Non-pigmented ciliary epithelial cell (primary cell): Measurements from ENCODE around the gene CASKIN1.

ENCODE experiments used
- DNase-seq: peaks from one replicate; pipeline ENCODE4 v3.0.0-alpha.2; 2010; ENCODE audit warnings: low read depth

Gene CASKIN1

DNA sequence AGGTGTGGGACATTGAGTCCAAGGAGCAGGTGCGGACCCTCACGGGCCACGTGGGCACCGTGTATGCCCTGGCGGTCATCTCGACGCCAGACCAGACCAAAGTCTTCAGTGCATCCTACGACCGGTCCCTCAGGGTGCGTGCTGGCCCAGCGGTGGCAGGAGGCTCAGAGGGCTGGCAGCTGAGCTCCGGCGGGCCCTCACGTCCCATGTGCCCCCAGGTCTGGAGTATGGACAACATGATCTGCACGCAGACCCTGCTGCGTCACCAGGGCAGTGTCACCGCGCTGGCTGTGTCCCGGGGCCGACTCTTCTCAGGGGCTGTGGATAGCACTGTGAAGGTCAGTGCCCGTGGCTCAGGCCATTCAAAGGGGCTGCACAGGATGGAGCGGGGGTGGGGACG is 20.4 kb downstream of the CASKIN1 start:
- no peak for DNase-seq

GRCh38 chr16:2175454-2175853 is 21.0 kb downstream of the CASKIN1 start:
- DNase-seq = no peak

DNA sequence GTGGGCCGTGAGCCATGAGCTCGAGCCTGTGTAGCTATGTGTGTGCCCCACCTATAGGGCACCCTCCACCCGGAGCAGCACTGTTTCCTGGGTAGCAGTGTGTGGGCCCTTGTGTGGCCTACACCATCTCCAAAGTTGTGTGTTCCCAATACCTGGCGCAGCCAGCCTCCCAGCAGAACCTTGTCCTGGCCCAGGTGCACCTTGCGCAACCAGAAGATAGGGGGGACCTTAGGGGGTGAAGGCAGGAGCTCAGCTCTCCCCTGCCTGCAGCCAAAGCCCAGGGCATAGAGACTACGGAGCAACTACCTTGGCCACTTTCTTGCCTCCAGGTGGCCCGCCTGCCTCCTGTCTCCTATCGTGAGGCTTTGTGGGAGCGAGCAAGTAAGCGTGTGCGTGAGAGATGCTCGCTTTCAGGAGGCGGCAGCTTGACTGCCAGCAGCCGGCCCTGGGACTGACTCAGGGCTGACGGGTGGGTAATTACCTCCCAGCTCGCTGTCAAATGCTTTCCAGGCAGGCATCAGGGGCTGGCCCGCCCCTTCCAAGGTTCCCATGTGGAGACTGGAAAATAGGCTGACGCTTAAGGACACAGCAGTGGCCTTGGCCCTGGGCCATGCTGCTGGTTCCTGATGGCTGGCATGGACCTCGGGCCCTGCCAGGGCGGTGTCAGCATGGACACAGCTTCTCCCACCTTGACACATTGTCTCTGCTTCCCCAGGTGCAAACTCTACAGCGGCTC is 21.8 kb downstream of the CASKIN1 start:
- DNase-seq = no peak

GRCh38 chr16:2173916-2174315 is 22.5 kb downstream of the CASKIN1 start:
- DNase-seq = no peak

DNA sequence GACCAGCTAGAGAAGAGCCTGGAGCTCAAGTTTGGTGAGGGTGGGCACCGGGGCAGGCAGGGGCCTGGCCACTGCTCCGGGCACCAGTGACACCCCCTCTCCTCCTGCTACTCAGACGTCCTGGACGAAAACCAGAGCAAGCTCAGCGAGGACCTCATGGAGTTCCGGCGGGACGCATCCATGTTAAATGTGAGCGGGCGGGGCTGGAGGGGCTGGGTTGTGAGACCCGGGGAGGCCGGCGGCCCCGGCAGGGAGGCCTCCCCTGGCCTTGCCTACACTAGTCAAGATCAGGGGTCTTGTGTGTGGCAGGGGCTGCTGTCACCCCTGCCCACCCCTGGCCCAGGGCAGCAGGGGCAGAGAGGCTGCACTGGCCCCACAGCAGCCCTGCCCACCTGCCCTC is 23.0 kb downstream of the CASKIN1 start:
- no peak for DNase-seq

GRCh38 chr16:2172688-2173335 is 23.6 kb downstream of the CASKIN1 start:
- no peak for DNase-seq

DNA sequence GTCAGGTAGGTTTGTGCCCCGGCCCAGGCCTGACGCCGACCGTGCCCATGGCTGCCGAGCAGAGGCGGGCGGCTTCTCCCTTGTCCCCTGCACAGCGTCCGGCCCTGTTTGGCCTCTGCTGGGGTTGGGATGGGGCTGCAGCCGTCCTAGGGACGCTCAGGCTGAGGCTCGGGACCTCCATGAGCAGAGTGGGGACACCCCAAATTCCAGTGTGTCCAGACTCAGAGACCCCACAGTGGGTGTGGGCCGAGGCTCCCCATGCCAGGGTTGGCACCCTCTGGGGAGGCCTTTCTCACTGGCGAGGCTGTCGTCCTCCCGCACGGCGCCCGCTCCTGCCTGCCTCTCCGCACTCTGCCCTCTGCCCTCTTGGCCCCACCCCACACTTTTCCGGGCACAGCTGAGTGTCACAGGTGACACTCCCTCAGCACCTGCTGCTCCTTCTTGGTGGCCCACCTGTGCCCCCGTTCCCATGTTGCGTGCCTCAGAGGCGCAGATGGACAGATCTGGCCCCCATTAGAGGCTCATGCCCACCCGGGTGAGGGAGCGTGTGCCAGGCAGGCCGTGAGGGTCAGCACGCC is 24.7 kb downstream of the CASKIN1 start:
- DNase-seq = no peak

- DNase-seq = no peak
These were observed 25.6 kb downstream of the CASKIN1 start for GRCh38 chr16:2170587-2171435.

DNA sequence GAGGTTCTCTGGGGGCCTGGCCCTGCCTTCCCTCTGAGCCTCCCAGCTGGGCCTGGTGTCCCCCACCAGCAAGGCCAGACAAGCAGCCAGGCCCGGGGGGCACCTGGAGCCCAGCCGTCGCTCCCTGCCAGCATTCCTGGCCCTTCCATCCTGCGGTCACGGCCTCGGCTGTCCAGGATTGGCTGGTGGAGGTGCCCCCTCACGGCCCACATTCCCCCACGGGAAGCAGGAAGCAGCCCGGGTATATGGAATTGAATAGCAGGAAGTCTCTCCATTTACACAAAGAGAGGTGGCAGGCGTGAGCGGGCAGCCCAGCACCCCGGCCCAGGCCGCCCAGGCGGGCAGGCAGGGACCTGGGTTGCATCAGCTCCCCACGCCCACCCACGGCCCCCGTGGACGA is 26.3 kb downstream of the CASKIN1 start:
- DNase-seq = no peak

DNA sequence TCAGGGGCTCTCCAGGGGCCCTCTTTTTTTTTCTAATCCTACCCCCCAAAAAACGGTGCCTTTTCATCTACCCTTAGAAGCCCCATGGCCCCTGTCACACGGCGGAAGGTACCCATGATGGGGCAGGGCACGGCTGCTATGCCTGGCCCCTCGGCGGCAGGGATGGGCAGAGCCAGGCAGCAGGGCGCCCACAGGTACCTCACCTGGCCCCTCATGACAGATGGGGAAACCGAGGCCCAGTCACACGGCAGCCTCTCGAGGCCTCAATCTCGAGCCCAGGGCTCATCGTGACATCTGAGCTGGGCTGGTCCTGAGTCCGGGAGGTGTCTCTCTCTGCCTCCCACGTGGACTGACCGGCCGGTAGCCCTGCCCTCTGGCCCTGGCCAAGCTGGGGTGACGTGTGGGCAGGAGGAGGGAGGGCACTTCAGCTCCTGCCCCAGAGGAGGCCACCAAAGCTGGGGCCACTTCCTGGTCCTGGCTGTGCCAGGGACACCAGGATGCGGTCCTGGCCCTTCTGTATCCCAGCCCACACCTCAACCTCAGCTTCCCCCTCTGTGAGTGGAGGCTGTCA is 29.3 kb downstream of the CASKIN1 start:
- no peak for DNase-seq

DNA sequence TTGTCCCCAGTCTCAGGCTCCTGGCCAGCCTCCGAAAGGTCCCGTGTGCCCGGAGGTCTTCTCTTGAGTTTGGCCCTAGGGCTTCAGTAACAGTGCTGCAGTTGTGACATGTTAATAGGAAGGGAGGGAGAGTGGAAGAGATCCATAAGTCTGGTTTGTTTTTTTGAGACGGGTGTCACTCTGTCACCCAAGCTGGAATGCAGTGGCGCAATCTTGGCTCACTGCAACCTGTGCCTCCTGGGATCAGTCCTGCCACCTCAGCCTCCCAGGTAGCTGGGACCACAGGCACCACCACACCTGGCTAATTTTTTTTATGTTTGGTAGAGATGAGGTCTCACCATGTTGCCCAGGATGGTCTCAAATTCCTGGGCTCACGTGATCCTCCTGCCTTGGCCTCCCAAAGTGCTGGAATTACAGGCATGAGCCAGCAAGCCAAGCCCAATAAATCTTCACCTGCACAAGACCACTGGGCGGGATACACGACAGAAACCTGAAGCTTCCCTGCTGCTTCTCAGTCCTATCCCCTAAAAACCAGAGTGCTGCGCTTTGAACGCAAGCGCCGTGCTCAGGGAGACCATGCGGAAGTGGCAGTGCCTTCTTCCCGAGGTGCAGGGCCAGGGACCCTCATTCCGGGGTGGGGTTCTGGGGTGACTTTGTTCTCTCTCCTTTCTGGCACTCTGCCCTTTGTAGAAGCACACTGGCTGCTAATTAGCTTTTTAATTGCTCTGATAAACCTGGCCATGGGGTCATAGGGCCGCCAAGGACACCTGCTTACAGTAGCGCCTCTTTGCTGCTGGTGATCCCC is 29.9 kb downstream of the CASKIN1 start:
- DNase-seq = no peak

GRCh38 chr16:2165861-2166260 is 30.5 kb downstream of the CASKIN1 start:
- DNase-seq = no peak

DNA sequence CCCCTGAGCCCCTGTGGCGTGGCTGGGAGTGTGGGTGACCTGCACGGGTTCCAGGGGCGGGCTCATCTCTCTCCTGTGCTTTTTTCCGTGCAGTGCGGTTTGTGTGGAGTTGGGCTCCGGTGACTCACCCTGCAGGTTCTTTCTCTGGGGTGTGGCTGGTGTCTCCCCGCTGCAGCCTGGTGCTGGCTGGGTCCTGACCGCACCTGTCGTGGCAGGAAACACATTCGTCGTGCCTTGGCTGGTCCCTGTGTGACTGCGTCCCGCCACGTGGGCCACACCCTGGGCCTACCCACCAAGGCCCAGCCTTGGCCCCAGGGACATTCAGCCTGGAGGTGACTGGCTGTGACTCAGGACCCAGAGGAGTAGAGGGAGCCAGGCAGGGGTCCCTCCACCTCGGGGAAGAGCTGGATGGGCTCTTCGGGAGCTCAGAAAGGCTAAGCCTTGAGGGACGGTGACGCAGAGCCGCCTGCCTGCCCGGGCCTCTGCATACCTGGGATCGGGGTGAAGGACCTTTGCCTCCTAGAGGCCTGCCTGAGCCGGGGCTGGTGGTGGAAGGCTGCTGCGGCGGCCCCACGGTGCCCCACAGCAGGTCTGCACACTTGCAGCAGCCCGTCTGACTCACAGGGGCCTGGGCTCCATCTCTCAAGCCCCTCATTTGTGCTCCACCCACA is 33.1 kb downstream of the CASKIN1 start:
- DNase-seq = no peak

DNA sequence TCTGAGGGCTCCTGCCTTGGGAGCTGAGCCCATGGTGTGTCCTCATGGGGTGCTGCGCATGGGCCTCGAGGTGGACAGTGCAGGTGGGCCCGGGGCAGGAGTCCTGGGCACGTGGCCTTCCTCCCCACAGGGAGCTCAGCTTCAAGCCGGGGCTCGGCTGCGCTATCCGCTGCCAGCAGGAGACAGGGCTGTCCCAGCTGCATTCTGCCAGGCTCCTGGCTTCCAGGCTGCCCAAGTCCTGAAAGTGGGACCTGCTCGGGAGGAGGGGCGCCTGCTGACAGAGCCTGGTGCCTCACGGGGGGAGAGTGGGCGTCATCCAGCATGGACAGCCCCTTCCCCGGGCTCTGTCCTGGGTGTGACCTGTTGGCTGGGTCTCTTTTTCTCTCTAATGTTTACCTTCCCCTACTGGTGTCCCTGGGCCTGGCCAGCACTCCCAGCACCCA is 33.7 kb downstream of the CASKIN1 start:
- DNase-seq = no peak

DNA sequence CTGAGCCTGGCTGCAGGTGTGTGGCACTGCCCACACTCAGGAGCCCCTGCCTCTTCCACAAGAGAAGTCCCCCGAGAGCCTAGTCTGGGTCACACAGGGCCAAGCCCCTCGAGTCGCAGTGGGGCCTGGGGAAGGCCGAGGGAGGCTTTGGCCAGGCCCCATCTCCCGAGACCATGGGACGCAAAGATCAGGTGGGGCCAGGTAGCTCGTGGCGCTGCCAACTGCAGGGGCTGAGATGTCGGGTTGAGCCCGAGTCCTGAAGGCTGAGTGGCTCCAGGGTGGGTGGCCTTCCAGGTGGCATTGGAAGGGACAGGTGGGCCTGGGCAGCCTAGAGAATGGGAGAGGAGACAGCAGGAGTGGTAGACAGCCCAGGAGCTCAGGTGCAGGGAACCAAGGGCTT is 34.5 kb downstream of the CASKIN1 start:
- no peak for DNase-seq

- no peak for DNase-seq
These were observed 35.4 kb downstream of the CASKIN1 start for GRCh38 chr16:2160915-2161551.

- no peak for DNase-seq
These were observed 37.1 kb downstream of the CASKIN1 start for GRCh38 chr16:2159175-2159838.

DNA sequence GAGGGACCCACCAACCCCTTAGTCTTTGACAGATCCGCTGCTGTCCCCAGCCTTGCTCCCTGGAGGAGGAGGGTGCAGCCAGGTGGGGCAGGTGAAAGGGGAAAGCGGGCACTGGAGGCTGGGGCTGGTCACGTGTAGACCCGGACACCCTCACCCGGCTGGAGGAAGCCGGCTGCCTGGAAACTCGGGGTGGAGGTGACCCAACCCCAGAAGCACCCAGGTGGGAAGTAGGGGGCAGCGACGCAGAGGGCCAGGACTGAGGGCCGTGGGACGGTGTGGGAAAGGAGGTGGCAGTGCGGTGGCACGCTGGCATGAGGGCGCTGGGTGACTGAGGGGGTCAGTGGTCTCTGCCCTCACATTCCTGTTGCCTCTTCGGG is 38.2 kb downstream of the CASKIN1 start:
- DNase-seq = no peak

DNA sequence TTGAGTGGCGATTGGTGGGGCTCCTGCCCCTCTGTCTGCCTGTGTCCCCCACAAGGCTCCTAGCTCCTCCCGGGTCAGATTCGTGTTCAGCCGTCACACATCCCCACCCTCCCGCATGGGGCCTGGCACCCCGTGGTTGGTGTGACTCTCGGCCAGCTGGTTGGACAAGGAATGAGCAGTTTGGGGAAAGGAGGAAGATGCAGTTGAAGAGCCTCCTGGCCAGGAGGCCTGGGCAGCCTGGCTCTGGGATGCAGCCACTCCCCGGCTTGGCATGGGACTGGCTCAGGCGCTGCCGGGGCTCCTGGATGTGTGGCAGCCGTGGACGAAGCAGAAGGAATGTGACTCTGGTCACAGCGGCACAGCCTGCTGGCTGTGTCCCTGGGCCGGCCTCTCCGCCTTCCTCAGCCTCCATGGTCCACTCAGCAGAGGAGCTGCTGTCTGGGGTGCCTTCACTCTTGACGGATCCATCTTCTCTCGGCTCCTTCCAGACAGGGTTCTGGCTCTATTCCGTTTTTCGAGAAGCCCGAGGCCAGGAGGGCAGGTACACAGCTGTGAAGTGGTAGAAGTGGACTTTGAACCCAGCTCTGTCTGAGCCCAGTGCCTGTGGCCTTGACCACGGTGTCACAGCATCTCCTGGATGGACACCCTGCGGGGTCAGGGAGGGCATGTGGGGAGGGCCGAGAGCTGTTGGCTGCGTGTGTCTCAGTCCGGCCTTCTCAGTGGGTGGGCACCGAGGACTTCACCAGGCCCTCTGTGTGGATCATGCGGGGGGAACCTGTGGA is 38.7 kb downstream of the CASKIN1 start:
- DNase-seq = no peak
